CD8-positive, alpha-beta memory T cell (primary cell): ENCODE measurements around the gene ZNF407. TPM values are rescaled to one million over a fixed set of nuclear protein-coding genes. Genes with fewer than 3 reads are reported as not detected.

Experiments
- CTCF ChIA-PET: fragments of 350-600 bp; sonication (Branson Sonifier 250); formaldehyde crosslinking; loops from one replicate; lab custom pipeline; 2021; ENCODE audit warnings: antibody characterized with exemption; lab: Charles Lee
- POLR2A ChIA-PET: fragments of 350-600 bp; sonication (Branson Sonifier 250); formaldehyde crosslinking; loops from one replicate; lab custom pipeline; 2021; ENCODE audit warnings: antibody characterized with exemption; lab: Charles Lee
- DNase-seq, 5 donors: peaks; one replicate each; pipeline versions ENCODE4 v3.0.0 to v3.0.0-alpha.2; 2020 to 2022; ENCODE audit warnings: mixed read lengths in 1 of 5
- H3K27ac ChIP-seq: one replicate; pipeline ENCODE4 v1.7.0; 2013; ENCODE audit warnings: low read depth, mild to moderate bottlenecking, low read length, moderate library complexity
- H3K27me3 ChIP-seq: 2 replicates; pipeline ENCODE4 v1.7.0; 2013; ENCODE audit warnings: low read length, mild to moderate bottlenecking; ENCODE audit not compliant: insufficient read depth, poor library complexity, severe bottlenecking
- H3K36me3 ChIP-seq: 2 replicates; pipeline ENCODE4 v1.7.0; 2013; ENCODE audit warnings: mild to moderate bottlenecking, low read length, moderate library complexity; ENCODE audit not compliant: insufficient read depth
- H3K4me1 ChIP-seq: 2 replicates; pipeline ENCODE4 v1.7.0; 2013; ENCODE audit warnings: mild to moderate bottlenecking, low read length, moderate library complexity; ENCODE audit not compliant: insufficient read depth
- H3K4me3 ChIP-seq: 2 replicates; pipeline ENCODE4 v1.7.0; 2013; ENCODE audit warnings: mild to moderate bottlenecking, low read length
- H3K9me3 ChIP-seq: 2 replicates; pipeline ENCODE4 v1.7.0; 2013; ENCODE audit warnings: mild to moderate bottlenecking, low read length
- H3K27ac Mint-ChIP-seq, 8 donors: one replicate each; pipeline ENCODE4 v1.8.0; 2020 to 2021; ENCODE audit warnings: mixed read lengths in 8 of 8, mild to moderate bottlenecking in 6 of 8, inconsistent platforms in 3 of 8, moderate library complexity in 3 of 8
- H3K27me3 Mint-ChIP-seq, 2 donors: one replicate each; pipeline ENCODE4 v1.8.0; 2020 to 2021; ENCODE audit warnings: mixed read lengths in 2 of 2, mild to moderate bottlenecking in 1 of 2, moderate library complexity in 1 of 2
- H3K36me3 Mint-ChIP-seq, 3 donors: one replicate each; pipeline ENCODE4 v1.8.0; 2020 to 2021; ENCODE audit warnings: mixed read lengths in 3 of 3, inconsistent platforms in 1 of 3, mild to moderate bottlenecking in 1 of 3
- H3K4me1 Mint-ChIP-seq, 3 donors: one replicate each; pipeline ENCODE4 v1.8.0; 2020 to 2021; ENCODE audit warnings: mixed read lengths in 3 of 3, inconsistent platforms in 1 of 3, mild to moderate bottlenecking in 1 of 3
- H3K4me3 Mint-ChIP-seq, 7 donors: one replicate each; pipeline ENCODE4 v1.8.0; 2020 to 2021; ENCODE audit warnings: mixed read lengths in 7 of 7, mild to moderate bottlenecking in 6 of 7, moderate library complexity in 4 of 7, inconsistent platforms in 2 of 7
- H3K9me3 Mint-ChIP-seq, 5 donors: one replicate each; pipeline ENCODE4 v1.8.0; 2020 to 2022; ENCODE audit warnings: mixed read lengths in 5 of 5, mild to moderate bottlenecking in 3 of 5, moderate library complexity in 2 of 5, inconsistent platforms in 1 of 5
- polyA plus RNA-seq: library from polyadenylated mRNA; unstranded; fragments of 300-500 nt; fragmentation: Illumina TruSeq; gene quantifications from one replicate; pipeline ENCODE4 v1.2.3, GENCODE V29; 2021
- total RNA-seq, 2 experiments: library from RNA; stranded (reverse); gene quantifications; one replicate each; pipeline ENCODE4 v1.2.3, GENCODE V29; 2021

Gene ZNF407
- total and polyA plus RNA-seq, 3 experiments from 2014 or later = 4.1 to 15.5 (median 14.9) TPM

GRCh38 chr18:74589811-74590210 lies 7.9 kb upstream of the ZNF407 start:
- peaks cover 6 to 18% (median 12%) of the 10 kb centered on the region in 3 donors for H3K4me1 Mint-ChIP-seq
- H3K36me3 Mint-ChIP-seq = peaks cover 5 to 14% (median 12%) of the 10 kb centered on the region in 3 donors
- ChIA-PET CTCF (no interaction called here), POLR2A (no interaction called here)
- Histone ChIP-seq H3K4me1 (no peaks in the 10 kb centered on the region), H3K9me3 (no peaks in the 10 kb centered on the region), H3K27me3 (peaks cover 4% of the 10 kb centered on the region), H3K27ac (no peak overlapping the region), H3K4me3 (no peak overlapping the region), H3K36me3 (peaks cover 8% of the 10 kb centered on the region)
- no peak for DNase-seq
- H3K9me3 Mint-ChIP-seq = no peaks in the 10 kb centered on the region
- peak overlapping the region in 1 of 8 donors; percentile 75 for H3K27ac Mint-ChIP-seq
- H3K27me3 Mint-ChIP-seq = peaks cover 2 to 15% of the 10 kb centered on the region in 2 donors
- no peak overlapping the region for H3K4me3 Mint-ChIP-seq

GRCh38 chr18:74590671-74591070 lies 7.0 kb upstream of the ZNF407 start:
- Mint-ChIP-seq H3K4me3 (no peak overlapping the region), H3K9me3 (no peaks in the 10 kb centered on the region), H3K27ac (peak overlapping the region in 2 of 8 donors; percentile 15 to 58), H3K36me3 (peaks cover 7 to 22% (median 20%) of the 10 kb centered on the region in 3 donors), H3K27me3 (peaks cover under 1 to 9% of the 10 kb centered on the region in 2 donors), H3K4me1 (peaks cover 15 to 26% (median 20%) of the 10 kb centered on the region in 3 donors)
- H3K27ac ChIP-seq = no peak overlapping the region
- H3K27me3 ChIP-seq = no peaks in the 10 kb centered on the region
- POLR2A ChIA-PET = no interaction called here
- no peak for DNase-seq
- CTCF ChIA-PET = no interaction called here
- no peaks in the 10 kb centered on the region for H3K9me3 ChIP-seq
- peaks cover 8% of the 10 kb centered on the region for H3K36me3 ChIP-seq
- peaks cover 5% of the 10 kb centered on the region for H3K4me1 ChIP-seq
- H3K4me3 ChIP-seq = no peak overlapping the region

DNA sequence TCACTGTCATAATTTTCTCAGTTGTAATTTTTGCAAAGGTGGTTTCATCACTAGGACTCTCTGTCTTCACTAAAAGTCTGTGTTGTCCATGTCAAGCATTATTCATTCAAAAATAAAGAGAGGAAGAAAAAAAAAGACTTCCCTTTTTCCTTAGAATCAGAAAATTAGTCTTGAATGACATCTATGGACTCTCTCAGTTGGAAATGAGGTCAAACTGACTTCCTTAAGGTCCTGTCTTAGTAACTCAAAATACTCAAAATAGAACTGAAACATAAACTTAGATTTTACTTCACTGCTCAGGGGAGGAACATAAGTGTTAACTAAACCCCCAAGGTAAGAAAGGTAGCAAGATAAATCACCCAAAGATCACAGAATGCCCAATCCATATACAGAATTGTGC lies 2.2 kb upstream of the ZNF407 start:
- no peak overlapping the region for H3K27ac ChIP-seq
- CTCF ChIA-PET = interaction anchor here (1.0 kb wide), 1 partner anchor 43 kb away, joined by 3 read pairs; no protein-coding TSS in a partner anchor

GRCh38 chr18:74597034-74597661 lies 522 bp upstream of the ZNF407 start:
- Mint-ChIP-seq H3K4me3 (peak overlapping the region; percentile 91 to 99 (median 95)), H3K27me3 (peaks cover 0 to 3% of the 10 kb centered on the region in 2 donors), H3K4me1 (peaks cover 40 to 74% (median 72%) of the 10 kb centered on the region in 3 donors), H3K9me3 (no peaks in the 10 kb centered on the region), H3K27ac (peak overlapping the region; percentile 96 to 100 (median 98)), H3K36me3 (peaks cover 11 to 42% (median 20%) of the 10 kb centered on the region in 3 donors)
- H3K4me3 ChIP-seq = peak overlapping the region; percentile 89
- no peaks in the 10 kb centered on the region for H3K9me3 ChIP-seq
- H3K27ac ChIP-seq = peak overlapping the region; percentile 94
- POLR2A ChIA-PET = interaction anchor here (0.6 to 1.8 kb wide), 6 partner anchors 44 to 474 kb away, joined by 3 to 21 read pairs (median 4); partner anchors contain the start of gene CNDP2
- CTCF ChIA-PET = interaction anchor here (0.9 kb wide), 1 partner anchor 21 kb away, joined by 3 read pairs; no protein-coding TSS in a partner anchor
- no peaks in the 10 kb centered on the region for H3K27me3 ChIP-seq
- DNase-seq = peak in 3 of 5 donors; percentile 58 to 80 (median 58)
- H3K4me1 ChIP-seq = peaks cover 31% of the 10 kb centered on the region
- H3K36me3 ChIP-seq = peaks cover 8% of the 10 kb centered on the region

More for the DNA sequence above, 2.2 kb upstream of the ZNF407 start:
- Mint-ChIP-seq H3K27ac (peak overlapping the region; percentile 41 to 100 (median 79)), H3K36me3 (peaks cover 7 to 42% (median 20%) of the 10 kb centered on the region in 3 donors), H3K4me3 (peak overlapping the region; percentile 45 to 74 (median 68)), H3K27me3 (peaks cover 0 to 3% of the 10 kb centered on the region in 2 donors), H3K4me1 (peaks cover 33 to 57% (median 56%) of the 10 kb centered on the region in 3 donors), H3K9me3 (no peaks in the 10 kb centered on the region)
- POLR2A ChIA-PET = no interaction called here
- H3K4me3 ChIP-seq = no peak overlapping the region
- no peak for DNase-seq
- H3K4me1 ChIP-seq = peaks cover 31% of the 10 kb centered on the region
- H3K27me3 ChIP-seq = no peaks in the 10 kb centered on the region
- no peaks in the 10 kb centered on the region for H3K9me3 ChIP-seq
- H3K36me3 ChIP-seq = peaks cover 8% of the 10 kb centered on the region

GRCh38 chr18:74598350-74599001 lies 806 bp downstream of the ZNF407 start:
- Mint-ChIP-seq H3K27me3 (peaks cover 0 to 3% of the 10 kb centered on the region in 2 donors), H3K36me3 (peaks cover 7 to 36% (median 15%) of the 10 kb centered on the region in 3 donors), H3K27ac (peak overlapping the region; percentile 96 to 100 (median 98)), H3K4me3 (peak overlapping the region; percentile 91 to 99 (median 95)), H3K4me1 (peaks cover 42 to 82% (median 80%) of the 10 kb centered on the region in 3 donors), H3K9me3 (no peaks in the 10 kb centered on the region)
- no peaks in the 10 kb centered on the region for H3K9me3 ChIP-seq
- peak overlapping the region; percentile 89 for H3K4me3 ChIP-seq
- peak; percentile 63 to 86 (median 73) for DNase-seq
- peaks cover 31% of the 10 kb centered on the region for H3K4me1 ChIP-seq
- CTCF ChIA-PET = interaction anchor here (0.9 to 1.3 kb wide), 3 partner anchors 25 to 102 kb away, joined by 3 to 5 read pairs (median 3); partner anchors contain the start of gene CNDP2
- peak overlapping the region; percentile 94 for H3K27ac ChIP-seq
- POLR2A ChIA-PET = interaction anchor here (0.6 to 1.8 kb wide), 5 partner anchors 94 to 612 kb away, joined by 3 to 21 read pairs (median 3); partner anchors contain the start of genes CNDP2 and TSHZ1
- peaks cover 2% of the 10 kb centered on the region for H3K36me3 ChIP-seq
- H3K27me3 ChIP-seq = no peaks in the 10 kb centered on the region

- POLR2A ChIA-PET = no interaction called here
- Mint-ChIP-seq H3K4me3 (no peak overlapping the region), H3K36me3 (peaks cover 0 to 7% (median 2%) of the 10 kb centered on the region in 3 donors), H3K27ac (no peak overlapping the region), H3K4me1 (peaks cover 20 to 56% (median 55%) of the 10 kb centered on the region in 3 donors), H3K9me3 (no peaks in the 10 kb centered on the region), H3K27me3 (no peaks in the 10 kb centered on the region)
- Histone ChIP-seq H3K4me1 (peaks cover 7% of the 10 kb centered on the region), H3K27me3 (no peaks in the 10 kb centered on the region), H3K36me3 (no peaks in the 10 kb centered on the region), H3K4me3 (no peak overlapping the region), H3K27ac (no peak overlapping the region), H3K9me3 (no peaks in the 10 kb centered on the region)
- CTCF ChIA-PET = interaction anchor here (1.4 kb wide), 1 partner anchor 12 kb away, joined by 3 read pairs; no protein-coding TSS in a partner anchor
- DNase-seq = no peak
Measured at GRCh38 chr18:74604361-74604760, 6.7 kb downstream of the ZNF407 start.

DNA sequence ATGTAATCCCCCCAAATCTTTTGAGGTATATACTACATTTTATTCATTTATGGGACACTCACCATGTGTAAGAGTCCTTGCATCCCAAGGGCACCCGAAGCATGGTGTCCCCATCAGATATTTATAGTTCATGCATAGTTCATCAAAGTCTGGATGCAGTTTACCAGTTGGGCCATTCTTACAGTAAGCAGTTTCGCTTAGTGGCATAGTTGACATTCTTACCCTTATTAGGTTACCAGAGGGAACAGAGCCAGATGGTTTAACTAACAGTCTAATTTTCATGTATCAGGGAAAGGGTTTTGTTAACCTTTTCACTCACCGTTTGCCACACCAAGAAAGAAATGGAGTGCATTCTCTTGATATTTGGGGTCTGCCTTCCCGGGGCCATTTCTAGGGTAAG lies 7.1 kb downstream of the ZNF407 start:
- ChIA-PET CTCF (interaction anchor here (1.4 kb wide), 1 partner anchor 12 kb away, joined by 3 read pairs; no protein-coding TSS in a partner anchor), POLR2A (no interaction called here)
- Histone ChIP-seq H3K27ac (no peak overlapping the region), H3K9me3 (no peaks in the 10 kb centered on the region), H3K4me1 (peaks cover 3% of the 10 kb centered on the region), H3K4me3 (no peak overlapping the region), H3K36me3 (no peaks in the 10 kb centered on the region), H3K27me3 (no peaks in the 10 kb centered on the region)
- Mint-ChIP-seq H3K4me1 (peaks cover 18 to 54% (median 52%) of the 10 kb centered on the region in 3 donors), H3K27me3 (no peaks in the 10 kb centered on the region), H3K9me3 (no peaks in the 10 kb centered on the region), H3K4me3 (no peak overlapping the region), H3K36me3 (peaks cover 0 to 7% (median 2%) of the 10 kb centered on the region in 3 donors), H3K27ac (no peak overlapping the region)
- no peak for DNase-seq
